HEK293 (cell line): ENCODE measurements around the gene PILRA.

ENCODE experiments used
- CTCF ChIA-PET: fragments of 350-600 bp; formaldehyde crosslinking; extraction: SDS; loops from one replicate; lab custom pipeline; 2021; ENCODE audit warnings: antibody characterized with exemption; lab: Yijun Ruan, JAX
- POLR2A ChIA-PET: fragments of 300-600 bp; formaldehyde crosslinking; extraction: SDS; loops from one replicate; lab custom pipeline; 2020; ENCODE audit warnings: antibody characterized with exemption, inconsistent platforms; lab: Yijun Ruan, JAX
- H3K27ac ChIP-seq: fragments of 200-500 bp; sonication (Bioruptor generic); 2 replicates; pipeline ENCODE4 v1.5.1; 2014; ENCODE audit warnings: low read depth, low read length, control low read depth, inconsistent platforms; ENCODE audit errors: extremely low read depth
- H3K36me3 ChIP-seq, 2 experiments: fragments of 200-500 bp in 1 of 2; sonication (Bioruptor generic) in 1 of 2; 1 replicate in 1 of 2; 2 replicates in 1 of 2; pipeline ENCODE4 v1.5.1; 2014 to 2017; ENCODE audit warnings: inconsistent platforms in 2 of 2, low read length in 2 of 2; ENCODE audit not compliant: control insufficient read depth in 2 of 2, insufficient read depth in 1 of 2
- H3K4me1 ChIP-seq: fragments of 200-500 bp; sonication (Bioruptor generic); 2 replicates; pipeline ENCODE4 v1.5.1; 2014; ENCODE audit warnings: mild to moderate bottlenecking, low read length, inconsistent platforms; ENCODE audit not compliant: control insufficient read depth, insufficient read depth
- H3K4me3 ChIP-seq: 2 replicates; pipeline ENCODE4 v1.5.1; 2011; ENCODE audit warnings: low read depth, mild to moderate bottlenecking, control low read depth, low read length, moderate library complexity
- H3K9me3 ChIP-seq: fragments of 200-500 bp; sonication (Bioruptor generic); 2 replicates; pipeline ENCODE4 v1.5.1; 2014; ENCODE audit warnings: low read depth, low read length, inconsistent platforms; ENCODE audit not compliant: control insufficient read depth, insufficient read depth
- EGR2 ChIP-seq: fragments of 450-650 bp; formaldehyde crosslinking; IDR thresholded peaks from 2 replicates; pipeline ENCODE4 v1.5.1; 2016; ENCODE audit warnings: low read depth, missing biosample characterization, missing genetic modification characterization
- SCRT1 ChIP-seq: fragments of 450-650 bp; formaldehyde crosslinking; IDR thresholded peaks from 2 replicates; pipeline ENCODE4 v1.5.1; 2016; ENCODE audit warnings: missing biosample characterization, missing genetic modification characterization, borderline replicate concordance
- SP7 ChIP-seq: fragments of 450-650 bp; formaldehyde crosslinking; IDR thresholded peaks from 2 replicates; pipeline ENCODE4 v1.5.1; 2016; ENCODE audit warnings: missing biosample characterization, missing genetic modification characterization
- YY1 ChIP-seq: fragments of 450-650 bp; formaldehyde crosslinking; IDR thresholded peaks from 2 replicates; pipeline ENCODE4 v1.5.1; 2018; ENCODE audit warnings: missing biosample characterization, missing genetic modification characterization
- ZNF138 ChIP-seq: fragments of 450-650 bp; formaldehyde crosslinking; IDR thresholded peaks from 2 replicates; pipeline ENCODE4 v1.5.1; 2016; ENCODE audit warnings: missing biosample characterization, missing genetic modification characterization, borderline replicate concordance
- ZNF2 ChIP-seq: fragments of 450-650 bp; formaldehyde crosslinking; IDR thresholded peaks from 2 replicates; pipeline ENCODE4 v1.5.1; 2016; ENCODE audit warnings: missing biosample characterization, missing genetic modification characterization
- ZNF302 ChIP-seq: fragments of 450-650 bp; formaldehyde crosslinking; IDR thresholded peaks from 2 replicates; pipeline ENCODE4 v1.5.1; 2016; ENCODE audit warnings: missing biosample characterization, missing genetic modification characterization, low read depth
- ZNF501 ChIP-seq: fragments of 450-650 bp; formaldehyde crosslinking; IDR thresholded peaks from 2 replicates; pipeline ENCODE4 v1.5.1; 2016; ENCODE audit warnings: missing biosample characterization, missing genetic modification characterization
- ZNF530 ChIP-seq: fragments of 450-650 bp; formaldehyde crosslinking; IDR thresholded peaks from 2 replicates; pipeline ENCODE4 v1.5.1; 2016; ENCODE audit warnings: low read depth, missing biosample characterization, missing genetic modification characterization
- ZNF623 ChIP-seq: fragments of 450-650 bp; formaldehyde crosslinking; IDR thresholded peaks from 2 replicates; pipeline ENCODE4 v1.5.1; 2016; ENCODE audit warnings: missing biosample characterization, missing genetic modification characterization
- ZNF701 ChIP-seq: fragments of 450-650 bp; formaldehyde crosslinking; IDR thresholded peaks from 2 replicates; pipeline ENCODE4 v1.5.1; 2016; ENCODE audit warnings: missing biosample characterization, missing genetic modification characterization
- ZNF777 ChIP-seq: fragments of 450-650 bp; formaldehyde crosslinking; IDR thresholded peaks from 2 replicates; pipeline ENCODE4 v1.5.1; 2017; ENCODE audit warnings: missing biosample characterization, missing genetic modification characterization, borderline replicate concordance
- ZNF791 ChIP-seq: fragments of 450-650 bp; formaldehyde crosslinking; IDR thresholded peaks from 2 replicates; pipeline ENCODE4 v1.5.1; 2016; ENCODE audit warnings: missing biosample characterization, missing genetic modification characterization
- ZNF843 ChIP-seq: fragments of 450-650 bp; formaldehyde crosslinking; IDR thresholded peaks from 2 replicates; pipeline ENCODE4 v1.5.1; 2016; ENCODE audit warnings: missing biosample characterization, missing genetic modification characterization
- ZSCAN30 ChIP-seq: fragments of 450-650 bp; IDR thresholded peaks from 2 replicates; pipeline ENCODE4 v1.5.1; 2018; ENCODE audit warnings: missing biosample characterization, mild to moderate bottlenecking, missing genetic modification characterization, moderate library complexity
- ZSCAN4 ChIP-seq: fragments of 450-650 bp; formaldehyde crosslinking; IDR thresholded peaks from 2 replicates; pipeline ENCODE4 v1.5.1; 2017; ENCODE audit warnings: missing biosample characterization, missing genetic modification characterization
- TF ChIP-seq, protein P1 (sequence below): fragments of 450-650 bp; formaldehyde crosslinking; IDR thresholded peaks from 2 replicates; pipeline ENCODE4 v1.5.1; 2016; ENCODE audit warnings: missing biosample characterization, missing genetic modification characterization
- TF ChIP-seq, protein P2 (sequence below): fragments of 450-650 bp; formaldehyde crosslinking; IDR thresholded peaks from 2 replicates; pipeline ENCODE4 v1.5.1; 2016; ENCODE audit warnings: missing biosample characterization, missing genetic modification characterization
- TF ChIP-seq, protein P3 (sequence below): fragments of 450-650 bp; formaldehyde crosslinking; IDR thresholded peaks from 2 replicates; pipeline ENCODE4 v1.5.1; 2016; ENCODE audit warnings: missing biosample characterization, missing genetic modification characterization

PILRA gene

GRCh38 chr7:100400041-100400440 lies 26.8 kb downstream of the PILRA start:
- Histone ChIP-seq H3K36me3 (no peaks in the 10 kb centered on the region), H3K4me3 (no peak overlapping the region), H3K9me3 (no peaks in the 10 kb centered on the region), H3K27ac (no peak overlapping the region), H3K4me1 (no peaks in the 10 kb centered on the region)
- CTCF ChIA-PET: interaction anchor here (0.6 kb wide), 3 partner anchors 131 to 430 kb away, joined by 3 to 4 read pairs (median 3); no protein-coding TSS in a partner anchor
- POLR2A ChIA-PET: no interaction called here
- TF ChIP-seq ZNF623 (tag by site-specific recombination): no peak
- no peak for TF ChIP-seq ZNF302 (tag by site-specific recombination)
- TF ChIP-seq, protein P1, sequence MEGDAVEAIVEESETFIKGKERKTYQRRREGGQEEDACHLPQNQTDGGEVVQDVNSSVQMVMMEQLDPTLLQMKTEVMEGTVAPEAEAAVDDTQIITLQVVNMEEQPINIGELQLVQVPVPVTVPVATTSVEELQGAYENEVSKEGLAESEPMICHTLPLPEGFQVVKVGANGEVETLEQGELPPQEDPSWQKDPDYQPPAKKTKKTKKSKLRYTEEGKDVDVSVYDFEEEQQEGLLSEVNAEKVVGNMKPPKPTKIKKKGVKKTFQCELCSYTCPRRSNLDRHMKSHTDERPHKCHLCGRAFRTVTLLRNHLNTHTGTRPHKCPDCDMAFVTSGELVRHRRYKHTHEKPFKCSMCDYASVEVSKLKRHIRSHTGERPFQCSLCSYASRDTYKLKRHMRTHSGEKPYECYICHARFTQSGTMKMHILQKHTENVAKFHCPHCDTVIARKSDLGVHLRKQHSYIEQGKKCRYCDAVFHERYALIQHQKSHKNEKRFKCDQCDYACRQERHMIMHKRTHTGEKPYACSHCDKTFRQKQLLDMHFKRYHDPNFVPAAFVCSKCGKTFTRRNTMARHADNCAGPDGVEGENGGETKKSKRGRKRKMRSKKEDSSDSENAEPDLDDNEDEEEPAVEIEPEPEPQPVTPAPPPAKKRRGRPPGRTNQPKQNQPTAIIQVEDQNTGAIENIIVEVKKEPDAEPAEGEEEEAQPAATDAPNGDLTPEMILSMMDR: no peak
- no peak for TF ChIP-seq ZSCAN4 (tag by site-specific recombination)
- no peak for TF ChIP-seq SCRT1
- TF ChIP-seq, protein P2, sequence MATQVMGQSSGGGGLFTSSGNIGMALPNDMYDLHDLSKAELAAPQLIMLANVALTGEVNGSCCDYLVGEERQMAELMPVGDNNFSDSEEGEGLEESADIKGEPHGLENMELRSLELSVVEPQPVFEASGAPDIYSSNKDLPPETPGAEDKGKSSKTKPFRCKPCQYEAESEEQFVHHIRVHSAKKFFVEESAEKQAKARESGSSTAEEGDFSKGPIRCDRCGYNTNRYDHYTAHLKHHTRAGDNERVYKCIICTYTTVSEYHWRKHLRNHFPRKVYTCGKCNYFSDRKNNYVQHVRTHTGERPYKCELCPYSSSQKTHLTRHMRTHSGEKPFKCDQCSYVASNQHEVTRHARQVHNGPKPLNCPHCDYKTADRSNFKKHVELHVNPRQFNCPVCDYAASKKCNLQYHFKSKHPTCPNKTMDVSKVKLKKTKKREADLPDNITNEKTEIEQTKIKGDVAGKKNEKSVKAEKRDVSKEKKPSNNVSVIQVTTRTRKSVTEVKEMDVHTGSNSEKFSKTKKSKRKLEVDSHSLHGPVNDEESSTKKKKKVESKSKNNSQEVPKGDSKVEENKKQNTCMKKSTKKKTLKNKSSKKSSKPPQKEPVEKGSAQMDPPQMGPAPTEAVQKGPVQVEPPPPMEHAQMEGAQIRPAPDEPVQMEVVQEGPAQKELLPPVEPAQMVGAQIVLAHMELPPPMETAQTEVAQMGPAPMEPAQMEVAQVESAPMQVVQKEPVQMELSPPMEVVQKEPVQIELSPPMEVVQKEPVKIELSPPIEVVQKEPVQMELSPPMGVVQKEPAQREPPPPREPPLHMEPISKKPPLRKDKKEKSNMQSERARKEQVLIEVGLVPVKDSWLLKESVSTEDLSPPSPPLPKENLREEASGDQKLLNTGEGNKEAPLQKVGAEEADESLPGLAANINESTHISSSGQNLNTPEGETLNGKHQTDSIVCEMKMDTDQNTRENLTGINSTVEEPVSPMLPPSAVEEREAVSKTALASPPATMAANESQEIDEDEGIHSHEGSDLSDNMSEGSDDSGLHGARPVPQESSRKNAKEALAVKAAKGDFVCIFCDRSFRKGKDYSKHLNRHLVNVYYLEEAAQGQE (tag by site-specific recombination): no peak
- TF ChIP-seq ZNF138 (tag by site-specific recombination): no peak
- TF ChIP-seq ZNF777 (tag by site-specific recombination): no peak
- TF ChIP-seq ZNF530 (tag by site-specific recombination): no peak
- no peak for TF ChIP-seq SP7
- no peak for TF ChIP-seq ZNF701 (tag by site-specific recombination)
- TF ChIP-seq ZNF843: no peak

- H3K9me3 ChIP-seq: no peaks in the 10 kb centered on the region
- TF ChIP-seq ZNF791 (tag by site-specific recombination) (no peak), EGR2 (tag by site-specific recombination) (no peak), ZNF501 (tag by site-specific recombination) (no peak), YY1 (tag by site-specific recombination) (no peak), ZNF2 (tag by site-specific recombination) (0 out of 2 replicates have a peak, but pooled peaks have one; percentile 30), ZSCAN30 (tag by site-specific recombination) (peak; percentile 21; the same call in 1 of the 2 replicates)
- TF ChIP-seq, protein P1: 0 out of 2 replicates have a peak, but pooled peaks have one; percentile 9
- TF ChIP-seq, protein P3, sequence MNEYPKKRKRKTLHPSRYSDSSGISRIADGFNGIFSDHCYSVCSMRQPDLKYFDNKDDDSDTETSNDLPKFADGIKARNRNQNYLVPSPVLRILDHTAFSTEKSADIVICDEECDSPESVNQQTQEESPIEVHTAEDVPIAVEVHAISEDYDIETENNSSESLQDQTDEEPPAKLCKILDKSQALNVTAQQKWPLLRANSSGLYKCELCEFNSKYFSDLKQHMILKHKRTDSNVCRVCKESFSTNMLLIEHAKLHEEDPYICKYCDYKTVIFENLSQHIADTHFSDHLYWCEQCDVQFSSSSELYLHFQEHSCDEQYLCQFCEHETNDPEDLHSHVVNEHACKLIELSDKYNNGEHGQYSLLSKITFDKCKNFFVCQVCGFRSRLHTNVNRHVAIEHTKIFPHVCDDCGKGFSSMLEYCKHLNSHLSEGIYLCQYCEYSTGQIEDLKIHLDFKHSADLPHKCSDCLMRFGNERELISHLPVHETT (tag by site-specific recombination): no peak
- ChIA-PET POLR2A (interaction anchor here (2.0 kb wide), 1 partner anchor 28 kb away, joined by 7 read pairs; the partner anchor contains the start of genes MEPCE and ZCWPW1), CTCF (interaction anchor here (0.6 to 1.5 kb wide), 4 partner anchors 49 to 143 kb away, joined by 3 to 5 read pairs (median 3); no protein-coding TSS in a partner anchor)
- H3K36me3 ChIP-seq: no peaks in the 10 kb centered on the region
- no peak overlapping the region for H3K27ac ChIP-seq
- H3K4me1 ChIP-seq: no peaks in the 10 kb centered on the region
- no peak overlapping the region for H3K4me3 ChIP-seq
Measured at GRCh38 chr7:100400656-100401055, 27.4 kb downstream of the PILRA start.
